NOMO-1 treated with DMSO at 0.1 percent for 48 hours (cell line): ENCODE data around the gene SAPCD1.

Experiments
- DNase-seq: peaks from one replicate; lab custom pipeline; 2025; ENCODE audit not compliant: unreplicated experiment; lab: John Stamatoyannopoulos, UW

SAPCD1 gene

GRCh38 chr6:31762356-31762755 is at the start of gene SAPCD1:
Gene SAPCD1 (plus strand): TSS chr6:31762656. CDS start chr6:31763055, 399 bp downstream.
- DNase-seq: no peak

GRCh38 chr6:31713465-31713864 is 49.0 kb upstream of the SAPCD1 start:
- DNase-seq: no peak

GRCh38 chr6:31713991-31714684 is 48.3 kb upstream of the SAPCD1 start:
- DNase-seq: no peak

GRCh38 chr6:31715022-31715958 is 47.2 kb upstream of the SAPCD1 start, which contains the start of gene LY6G6D:
Gene LY6G6D (plus strand): TSS chr6:31715348. CDS start chr6:31715356, 8 bp downstream.
- DNase-seq: no peak

- DNase-seq: no peak
Measured at GRCh38 chr6:31717499-31718222, 44.8 kb upstream of the SAPCD1 start.

- DNase-seq: no peak
Measured at GRCh38 chr6:31718265-31718664, 44.2 kb upstream of the SAPCD1 start.

GRCh38 chr6:31719001-31719400 is 43.5 kb upstream of the SAPCD1 start:
- DNase-seq: no peak

GRCh38 chr6:31720196-31720770 is 42.2 kb upstream of the SAPCD1 start:
- DNase-seq: no peak

- no peak for DNase-seq
Measured at GRCh38 chr6:31721351-31722020, 41.0 kb upstream of the SAPCD1 start, which contains the start of gene LY6G6C. Gene LY6G6C (minus strand): TSS chr6:31721746. CDS start chr6:31721679, 67 bp downstream.

GRCh38 chr6:31722173-31722572 is 40.3 kb upstream of the SAPCD1 start:
- no peak for DNase-seq

GRCh38 chr6:31723245-31723979 is 39.0 kb upstream of the SAPCD1 start, which contains the start of gene MPIG6B:
Gene MPIG6B (plus strand): TSS chr6:31723373. CDS start chr6:31723384, 11 bp downstream.
- no peak for DNase-seq

GRCh38 chr6:31723980-31724691 is 38.3 kb upstream of the SAPCD1 start:
- DNase-seq: no peak

- DNase-seq: no peak
Measured at GRCh38 chr6:31725502-31726350, 36.7 kb upstream of the SAPCD1 start.

GRCh38 chr6:31727034-31727716 is 35.3 kb upstream of the SAPCD1 start:
- DNase-seq: peak; percentile 94

GRCh38 chr6:31727717-31728671 is 34.5 kb upstream of the SAPCD1 start:
- DNase-seq: no peak
